Right lobe of liver (tissue), 6 donors: ENCODE measurements around the gene ENPP6. TPM values are rescaled to one million over a fixed set of nuclear protein-coding genes. Genes with fewer than 3 reads are reported as not detected.
"Not testable (repeated sequence)": the region's sequence is repeated elsewhere in the genome, so short reads cannot be mapped to it uniquely, and the experiment has no call there.

Experiments used
- ATAC-seq, 4 donors: fragments of 200-7000 bp; cut with Tn5 transposase; one replicate each; pipeline ENCODE4 v1.9.1; 2020; ENCODE audit warnings: mild to moderate bottlenecking in 4 of 4, moderate library complexity in 4 of 4
- DNase-seq, 3 donors: peaks; one replicate each; pipeline ENCODE4 v3.0.0-alpha.2; 2020
- H3K27ac ChIP-seq, 3 donors: fragments of 200-600 bp; one replicate each; pipeline ENCODE4 v1.8.0; 2022
- H3K27me3 ChIP-seq, 2 donors: fragments of 200-600 bp; one replicate each; pipeline ENCODE4 v1.8.0; 2022
- H3K36me3 ChIP-seq, 4 donors: fragments of 200-600 bp; sonication (generic) in 1 of 4; one replicate each; pipeline versions ENCODE4 v1.5.1 to v1.8.0; 2017 to 2022; ENCODE audit warnings: control low read depth in 1 of 4
- H3K4me1 ChIP-seq, 4 donors: fragments of 200-600 bp; sonication (generic) in 1 of 4; one replicate each; pipeline versions ENCODE4 v1.5.1 to v1.8.0; 2017 to 2022; ENCODE audit warnings: control low read depth in 1 of 4
- H3K4me3 ChIP-seq, 3 donors: fragments of 200-600 bp; one replicate each; pipeline ENCODE4 v1.8.0; 2022
- H3K9me3 ChIP-seq, 4 donors: fragments of 200-600 bp; sonication (generic) in 1 of 4; one replicate each; pipeline versions ENCODE4 v1.5.1 to v1.8.0; 2017 to 2022; ENCODE audit warnings: control low read depth in 1 of 4
- POLR2A ChIP-seq: fragments of 450-650 bp; IDR thresholded peaks from one replicate; pipeline ENCODE4 v1.6.1; 2017; ENCODE audit warnings: antibody characterized with exemption, mild to moderate bottlenecking
- WGBS: methylation state at CpG from one replicate; pipeline ENCODE4 v1.1.6; 2018; ENCODE audit warnings: low coverage, low lambda C conversion rate; ENCODE audit not compliant: insufficient coverage; ENCODE audit errors: missing lambda C conversion rate; 5-methylcytosine and 5-hydroxymethylcytosine counted together
- intact Hi-C, 2 donors: fragments of 100-400 bp; cut with DNase I; formaldehyde crosslinking; loops; one replicate each; pipeline versions ENCODE4 v1.11.2 to v1.14.1; 2022
- total RNA-seq, 6 experiments: library from RNA; depleted of rRNA in 2 of 6; stranded (reverse); fragments of >200 nt in 2 of 6; fragmentation: NEBNext Ultra II Directional in 3 of 6; extraction: Animal tissue kit (Norgen Biotek cat#: 25700) in 3 of 6; gene quantifications; one replicate each; pipeline versions ENCODE4 v1.1.0 to v1.2.4, GENCODE V29; 2016 to 2023
- TF ChIP-seq, protein P1 (sequence below), 4 donors: fragments of 200-600 bp in 3 of 4; fragments of 450-650 bp in 1 of 4; IDR thresholded peaks; one replicate each; pipeline versions ENCODE4 v1.5.1 to v1.8.0; 2016 to 2022; ENCODE audit warnings: antibody characterized with exemption in 4 of 4, mild to moderate bottlenecking in 2 of 4
- donor health status: DM: no; HTN: yes; CAD: no.
- donor health status: DM: no; HTN: no; CAD: no.
- donor health status: DM: no; HTN: no; CAD: no.
- donor health status: DM: no; HTN: yes; CAD: no.
- donor health status: DM: no; HTN: yes; CAD: no.

Gene ENPP6
- total RNA-seq, 6 experiments from 2014 or later: 0.06 to 0.42 TPM; not detected in 4

- 40% methylated on average over 1 of the region's 14 CpGs for WGBS
- no peak overlapping the region for H3K4me3 ChIP-seq
- no peaks in the 10 kb centered on the region for H3K36me3 ChIP-seq
- no peak overlapping the region for H3K27ac ChIP-seq
- H3K4me1 ChIP-seq: no peaks in the 10 kb centered on the region
- TF ChIP-seq, protein P1, sequence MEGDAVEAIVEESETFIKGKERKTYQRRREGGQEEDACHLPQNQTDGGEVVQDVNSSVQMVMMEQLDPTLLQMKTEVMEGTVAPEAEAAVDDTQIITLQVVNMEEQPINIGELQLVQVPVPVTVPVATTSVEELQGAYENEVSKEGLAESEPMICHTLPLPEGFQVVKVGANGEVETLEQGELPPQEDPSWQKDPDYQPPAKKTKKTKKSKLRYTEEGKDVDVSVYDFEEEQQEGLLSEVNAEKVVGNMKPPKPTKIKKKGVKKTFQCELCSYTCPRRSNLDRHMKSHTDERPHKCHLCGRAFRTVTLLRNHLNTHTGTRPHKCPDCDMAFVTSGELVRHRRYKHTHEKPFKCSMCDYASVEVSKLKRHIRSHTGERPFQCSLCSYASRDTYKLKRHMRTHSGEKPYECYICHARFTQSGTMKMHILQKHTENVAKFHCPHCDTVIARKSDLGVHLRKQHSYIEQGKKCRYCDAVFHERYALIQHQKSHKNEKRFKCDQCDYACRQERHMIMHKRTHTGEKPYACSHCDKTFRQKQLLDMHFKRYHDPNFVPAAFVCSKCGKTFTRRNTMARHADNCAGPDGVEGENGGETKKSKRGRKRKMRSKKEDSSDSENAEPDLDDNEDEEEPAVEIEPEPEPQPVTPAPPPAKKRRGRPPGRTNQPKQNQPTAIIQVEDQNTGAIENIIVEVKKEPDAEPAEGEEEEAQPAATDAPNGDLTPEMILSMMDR (IDR thresholded peaks at IDR 0.05): no peak
- no peak for TF ChIP-seq POLR2A
- intact Hi-C loops: no loop called here
- ATAC-seq (no peak), DNase-seq (no peak)
- no peaks in the 10 kb centered on the region for H3K9me3 ChIP-seq
- H3K27me3 ChIP-seq: no peaks in the 10 kb centered on the region
These were observed 160.8 kb downstream of the ENPP6 start for GRCh38 chr4:184056877-184057276.

GRCh38 chr4:184053434-184053833, 164.2 kb downstream of the ENPP6 start:
- ATAC-seq (no peak), DNase-seq (no peak)
- no peaks in the 10 kb centered on the region for H3K27me3 ChIP-seq
- no peaks in the 10 kb centered on the region for H3K9me3 ChIP-seq
- 70% methylated on average over 3 of the region's 5 CpGs for WGBS
- intact Hi-C loops: no loop called here
- no peak overlapping the region for H3K27ac ChIP-seq
- H3K4me1 ChIP-seq: no peaks in the 10 kb centered on the region
- TF ChIP-seq, protein P1 (IDR thresholded peaks at IDR 0.05): no peak
- no peak for TF ChIP-seq POLR2A
- H3K36me3 ChIP-seq: no peaks in the 10 kb centered on the region
- H3K4me3 ChIP-seq: no peak overlapping the region

DNA sequence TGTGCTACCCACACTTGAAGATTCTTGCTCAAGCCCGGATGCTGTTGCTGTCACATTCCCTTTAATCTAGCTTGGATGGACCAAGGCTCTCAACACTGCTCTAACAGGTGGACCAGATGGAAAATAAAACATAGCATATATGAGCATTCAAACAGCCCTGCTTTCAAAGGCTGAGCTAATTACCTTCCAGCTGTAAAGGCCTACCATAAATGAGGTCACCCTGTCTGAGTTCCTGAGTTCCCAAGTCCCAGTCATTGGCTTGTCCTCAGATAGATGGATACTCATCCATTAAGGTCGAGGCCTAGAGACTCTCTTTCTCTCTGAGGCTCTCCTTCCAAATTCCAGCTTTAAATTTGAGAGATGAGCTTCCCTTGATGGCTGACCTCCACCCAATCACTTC, 165.1 kb downstream of the ENPP6 start:
- no peak overlapping the region for H3K4me3 ChIP-seq
- no peaks in the 10 kb centered on the region for H3K9me3 ChIP-seq
- no peak for DNase-seq
- no peak overlapping the region for H3K27ac ChIP-seq
- no peak for ATAC-seq
- H3K27me3 ChIP-seq: no peaks in the 10 kb centered on the region
- intact Hi-C loops: no loop called here
- no peaks in the 10 kb centered on the region for H3K36me3 ChIP-seq
- H3K4me1 ChIP-seq: no peaks in the 10 kb centered on the region
- whole genome bisulfite sequencing: no CpG with 5 or more reads among the region's 2 CpGs
- TF ChIP-seq POLR2A: no peak
- TF ChIP-seq, protein P1 (IDR thresholded peaks at IDR 0.05): no peak

DNA sequence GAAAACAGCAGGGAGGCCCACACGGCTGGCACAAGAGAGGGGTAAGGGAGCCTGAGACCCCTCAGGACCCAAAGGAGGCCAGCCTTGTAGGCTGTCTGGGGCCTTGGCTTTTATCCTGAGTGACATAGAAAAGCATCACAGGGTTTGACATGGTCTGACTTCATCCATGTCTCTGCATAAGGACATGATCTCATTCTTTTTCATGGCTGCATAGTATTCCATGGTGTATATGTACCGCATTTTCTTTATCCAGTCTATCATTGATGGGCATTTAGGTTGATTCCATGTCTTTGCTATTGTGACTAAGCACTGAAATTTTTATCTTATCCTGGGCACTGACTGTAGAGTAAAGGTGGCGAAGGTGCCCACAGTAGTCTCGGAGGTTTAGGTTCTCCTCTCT, 166.4 kb downstream of the ENPP6 start:
- H3K4me3 ChIP-seq, H3K9me3 ChIP-seq, H3K4me1 ChIP-seq, ATAC-seq, DNase-seq, H3K27ac ChIP-seq, intact Hi-C loops, H3K36me3 ChIP-seq, H3K27me3 ChIP-seq: not testable (repeated sequence)
- WGBS: 95% methylated on average over 3 of the region's 4 CpGs

- Histone ChIP-seq H3K27me3 (no peaks in the 10 kb centered on the region), H3K4me3 (no peak overlapping the region), H3K36me3 (no peaks in the 10 kb centered on the region), H3K4me1 (no peaks in the 10 kb centered on the region), H3K27ac (no peak overlapping the region), H3K9me3 (peaks cover 0 to 5% (median 2%) of the 10 kb centered on the region in 4 donors)
- WGBS: 38% methylated on average over 1 of the region's 1 CpG
- no peak for DNase-seq
- intact Hi-C loops: no loop called here
- TF ChIP-seq, protein P1 (IDR thresholded peaks at IDR 0.05): no peak
- no peak for TF ChIP-seq POLR2A
- no peak for ATAC-seq
These were observed 171.5 kb downstream of the ENPP6 start for GRCh38 chr4:184046148-184046547.
